ENCODE measurements around the gene GPR107.

DNA sequence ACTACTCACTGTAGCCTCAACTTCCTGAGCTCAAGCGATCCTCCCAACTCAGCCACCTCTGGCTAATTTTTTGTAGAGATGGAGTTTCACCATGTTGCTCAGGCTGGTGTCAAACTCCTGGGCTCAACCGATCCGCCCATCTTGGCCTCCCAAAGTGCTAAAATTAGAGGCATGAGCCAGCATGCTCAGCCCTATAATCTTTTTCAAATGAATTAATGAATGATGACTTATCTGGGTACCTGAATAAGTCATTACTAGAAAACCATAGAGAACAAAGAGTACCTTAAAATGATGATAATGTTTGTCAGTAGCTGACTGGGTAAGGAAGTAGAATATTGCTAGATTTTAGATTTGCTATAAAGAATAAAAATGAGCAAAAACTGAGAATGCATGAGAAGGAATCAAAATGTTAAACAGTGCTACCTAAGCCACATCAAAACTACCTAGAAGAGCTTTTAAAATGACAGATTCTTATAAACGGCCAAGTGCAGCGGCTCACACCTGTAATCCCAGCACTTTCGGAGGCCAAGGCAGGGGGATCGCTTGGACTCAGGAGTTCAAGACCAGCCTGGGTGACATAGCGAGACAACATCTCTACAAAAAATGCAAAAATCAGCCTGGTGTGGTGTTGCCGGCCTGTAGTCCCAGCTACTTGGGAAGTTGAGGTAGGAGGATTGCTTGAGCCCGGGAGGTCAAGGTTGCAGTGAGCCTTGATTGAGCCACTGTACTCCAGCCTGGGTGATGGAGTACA lies 24.3 kb upstream of the GPR107 start:
- TF ChIP-seq, protein P1, sequence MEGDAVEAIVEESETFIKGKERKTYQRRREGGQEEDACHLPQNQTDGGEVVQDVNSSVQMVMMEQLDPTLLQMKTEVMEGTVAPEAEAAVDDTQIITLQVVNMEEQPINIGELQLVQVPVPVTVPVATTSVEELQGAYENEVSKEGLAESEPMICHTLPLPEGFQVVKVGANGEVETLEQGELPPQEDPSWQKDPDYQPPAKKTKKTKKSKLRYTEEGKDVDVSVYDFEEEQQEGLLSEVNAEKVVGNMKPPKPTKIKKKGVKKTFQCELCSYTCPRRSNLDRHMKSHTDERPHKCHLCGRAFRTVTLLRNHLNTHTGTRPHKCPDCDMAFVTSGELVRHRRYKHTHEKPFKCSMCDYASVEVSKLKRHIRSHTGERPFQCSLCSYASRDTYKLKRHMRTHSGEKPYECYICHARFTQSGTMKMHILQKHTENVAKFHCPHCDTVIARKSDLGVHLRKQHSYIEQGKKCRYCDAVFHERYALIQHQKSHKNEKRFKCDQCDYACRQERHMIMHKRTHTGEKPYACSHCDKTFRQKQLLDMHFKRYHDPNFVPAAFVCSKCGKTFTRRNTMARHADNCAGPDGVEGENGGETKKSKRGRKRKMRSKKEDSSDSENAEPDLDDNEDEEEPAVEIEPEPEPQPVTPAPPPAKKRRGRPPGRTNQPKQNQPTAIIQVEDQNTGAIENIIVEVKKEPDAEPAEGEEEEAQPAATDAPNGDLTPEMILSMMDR (IDR thresholded peaks at IDR 0.05) = no peak
- no peak for TF ChIP-seq POLR2A (IDR thresholded peaks at IDR 0.05)
